RKO (cell line): ENCODE results near the gene RHOC.
A peak's percentile ranks its signal among the peaks of the same experiment; 100 is the strongest.
"Not testable (repeated sequence)": the region's sequence is repeated elsewhere in the genome, so short reads cannot be mapped to it uniquely, and the experiment has no call there.

ENCODE experiments used
- DNase-seq: peaks from one replicate; pipeline ENCODE4 v3.0.0-alpha.2; 2016; ENCODE audit warnings: low spot score

RHOC gene

GRCh38 chr1:112706505-112707220, at the start of gene RHOC:
Gene RHOC, minus strand, starts transcription at chr1:112707127. Its CDS starts 3,328 bp downstream, at chr1:112703799.
- peak; percentile 71 for DNase-seq

- no peak for DNase-seq
These were observed 47.2 kb upstream of the RHOC start for GRCh38 chr1:112754116-112754628.

GRCh38 chr1:112748396-112748795, 41.5 kb upstream of the RHOC start:
- DNase-seq: no peak

GRCh38 chr1:112744009-112744578, 37.2 kb upstream of the RHOC start:
- DNase-seq: no peak

- no peak for DNase-seq
These were observed 36.5 kb upstream of the RHOC start for GRCh38 chr1:112743174-112744008.

GRCh38 chr1:112737573-112737972, 30.6 kb upstream of the RHOC start:
- DNase-seq: no peak

GRCh38 chr1:112735752-112736151, 28.8 kb upstream of the RHOC start:
- DNase-seq: peak; percentile 99

- DNase-seq: no peak
These were observed 24.5 kb upstream of the RHOC start for GRCh38 chr1:112731451-112731850.

GRCh38 chr1:112729909-112730308, 23.0 kb upstream of the RHOC start:
- DNase-seq: no peak

- not testable (repeated sequence) for DNase-seq
These were observed 22.1 kb upstream of the RHOC start for GRCh38 chr1:112729011-112729410.

- not testable (repeated sequence) for DNase-seq
These were observed 21.5 kb upstream of the RHOC start for GRCh38 chr1:112728306-112728971.

GRCh38 chr1:112727716-112728115, 20.8 kb upstream of the RHOC start:
- DNase-seq: peak; percentile 83

- not testable (repeated sequence) for DNase-seq
These were observed 17.3 kb upstream of the RHOC start for GRCh38 chr1:112724240-112724639.

GRCh38 chr1:112723511-112723839, 16.5 kb upstream of the RHOC start:
- no peak for DNase-seq

GRCh38 chr1:112722601-112723510, 15.9 kb upstream of the RHOC start:
- DNase-seq: peak; percentile 49

- DNase-seq: no peak
These were observed 15.1 kb upstream of the RHOC start for GRCh38 chr1:112721966-112722524.

GRCh38 chr1:112721294-112721693, 14.4 kb upstream of the RHOC start:
- not testable (repeated sequence) for DNase-seq

GRCh38 chr1:112720800-112721199, 13.9 kb upstream of the RHOC start:
- DNase-seq: no peak

GRCh38 chr1:112719706-112720105, 12.8 kb upstream of the RHOC start:
- no peak for DNase-seq

- peak; percentile 81 for DNase-seq
These were observed 11.9 kb upstream of the RHOC start for GRCh38 chr1:112718691-112719418.
